ENCODE measurements around the gene DLGAP4.

DLGAP4 gene

GRCh38 chr20:36367370-36367745 is 61.2 kb downstream of the DLGAP4 start (continued):
- TF ChIP-seq ZFP3 (CRISPR knock-in tag; IDR thresholded peaks at IDR 0.05) = no peak
- no peak for TF ChIP-seq TOX (CRISPR knock-in tag; IDR thresholded peaks at IDR 0.05; ENCODE audit: borderline replicate concordance)
- TF ChIP-seq RARB (CRISPR knock-in tag; IDR thresholded peaks at IDR 0.05) = no peak

GRCh38 chr20:36367907-36368799 is 62.0 kb downstream of the DLGAP4 start:
- TF ChIP-seq SNAI2 (CRISPR knock-in tag; IDR thresholded peaks at IDR 0.05) (no peak), ZNF70 (CRISPR knock-in tag; IDR thresholded peaks at IDR 0.05) (no peak), ESRRG (CRISPR knock-in tag; IDR thresholded peaks at IDR 0.05) (no peak), ARNTL (CRISPR knock-in tag; IDR thresholded peaks at IDR 0.05; ENCODE audit: borderline replicate concordance, low read depth) (no peak), ZFP30 (CRISPR knock-in tag; IDR thresholded peaks at IDR 0.05) (no peak), TCF4 (CRISPR knock-in tag; IDR thresholded peaks at IDR 0.05; ENCODE audit: borderline replicate concordance) (no peak), TOX (CRISPR knock-in tag; IDR thresholded peaks at IDR 0.05; ENCODE audit: borderline replicate concordance) (no peak), BACH2 (CRISPR knock-in tag; IDR thresholded peaks at IDR 0.05; ENCODE audit: borderline replicate concordance) (no peak), ISL1 (CRISPR knock-in tag; IDR thresholded peaks at IDR 0.05) (no peak), CSDC2 (CRISPR knock-in tag; IDR thresholded peaks at IDR 0.05) (no peak), GLIS3 (CRISPR knock-in tag; IDR thresholded peaks at IDR 0.05) (no peak), ZC3H10 (CRISPR knock-in tag; IDR thresholded peaks at IDR 0.05) (no peak), ZFP3 (CRISPR knock-in tag; IDR thresholded peaks at IDR 0.05) (no peak), PPARA (CRISPR knock-in tag; IDR thresholded peaks at IDR 0.05; ENCODE audit: borderline replicate concordance) (no peak), OSR1 (CRISPR knock-in tag; IDR thresholded peaks at IDR 0.05) (no peak)
- TF ChIP-seq, protein P1, sequence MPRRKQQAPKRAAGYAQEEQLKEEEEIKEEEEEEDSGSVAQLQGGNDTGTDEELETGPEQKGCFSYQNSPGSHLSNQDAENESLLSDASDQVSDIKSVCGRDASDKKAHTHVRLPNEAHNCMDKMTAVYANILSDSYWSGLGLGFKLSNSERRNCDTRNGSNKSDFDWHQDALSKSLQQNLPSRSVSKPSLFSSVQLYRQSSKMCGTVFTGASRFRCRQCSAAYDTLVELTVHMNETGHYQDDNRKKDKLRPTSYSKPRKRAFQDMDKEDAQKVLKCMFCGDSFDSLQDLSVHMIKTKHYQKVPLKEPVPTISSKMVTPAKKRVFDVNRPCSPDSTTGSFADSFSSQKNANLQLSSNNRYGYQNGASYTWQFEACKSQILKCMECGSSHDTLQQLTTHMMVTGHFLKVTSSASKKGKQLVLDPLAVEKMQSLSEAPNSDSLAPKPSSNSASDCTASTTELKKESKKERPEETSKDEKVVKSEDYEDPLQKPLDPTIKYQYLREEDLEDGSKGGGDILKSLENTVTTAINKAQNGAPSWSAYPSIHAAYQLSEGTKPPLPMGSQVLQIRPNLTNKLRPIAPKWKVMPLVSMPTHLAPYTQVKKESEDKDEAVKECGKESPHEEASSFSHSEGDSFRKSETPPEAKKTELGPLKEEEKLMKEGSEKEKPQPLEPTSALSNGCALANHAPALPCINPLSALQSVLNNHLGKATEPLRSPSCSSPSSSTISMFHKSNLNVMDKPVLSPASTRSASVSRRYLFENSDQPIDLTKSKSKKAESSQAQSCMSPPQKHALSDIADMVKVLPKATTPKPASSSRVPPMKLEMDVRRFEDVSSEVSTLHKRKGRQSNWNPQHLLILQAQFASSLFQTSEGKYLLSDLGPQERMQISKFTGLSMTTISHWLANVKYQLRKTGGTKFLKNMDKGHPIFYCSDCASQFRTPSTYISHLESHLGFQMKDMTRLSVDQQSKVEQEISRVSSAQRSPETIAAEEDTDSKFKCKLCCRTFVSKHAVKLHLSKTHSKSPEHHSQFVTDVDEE (CRISPR knock-in tag; IDR thresholded peaks at IDR 0.05) = no peak
- TF ChIP-seq, protein P2, sequence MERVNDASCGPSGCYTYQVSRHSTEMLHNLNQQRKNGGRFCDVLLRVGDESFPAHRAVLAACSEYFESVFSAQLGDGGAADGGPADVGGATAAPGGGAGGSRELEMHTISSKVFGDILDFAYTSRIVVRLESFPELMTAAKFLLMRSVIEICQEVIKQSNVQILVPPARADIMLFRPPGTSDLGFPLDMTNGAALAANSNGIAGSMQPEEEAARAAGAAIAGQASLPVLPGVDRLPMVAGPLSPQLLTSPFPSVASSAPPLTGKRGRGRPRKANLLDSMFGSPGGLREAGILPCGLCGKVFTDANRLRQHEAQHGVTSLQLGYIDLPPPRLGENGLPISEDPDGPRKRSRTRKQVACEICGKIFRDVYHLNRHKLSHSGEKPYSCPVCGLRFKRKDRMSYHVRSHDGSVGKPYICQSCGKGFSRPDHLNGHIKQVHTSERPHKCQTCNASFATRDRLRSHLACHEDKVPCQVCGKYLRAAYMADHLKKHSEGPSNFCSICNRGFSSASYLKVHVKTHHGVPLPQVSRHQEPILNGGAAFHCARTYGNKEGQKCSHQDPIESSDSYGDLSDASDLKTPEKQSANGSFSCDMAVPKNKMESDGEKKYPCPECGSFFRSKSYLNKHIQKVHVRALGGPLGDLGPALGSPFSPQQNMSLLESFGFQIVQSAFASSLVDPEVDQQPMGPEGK (CRISPR knock-in tag; IDR thresholded peaks at IDR 0.05; ENCODE audit: borderline replicate concordance) = no peak
- no peak for ATAC-seq

DNA sequence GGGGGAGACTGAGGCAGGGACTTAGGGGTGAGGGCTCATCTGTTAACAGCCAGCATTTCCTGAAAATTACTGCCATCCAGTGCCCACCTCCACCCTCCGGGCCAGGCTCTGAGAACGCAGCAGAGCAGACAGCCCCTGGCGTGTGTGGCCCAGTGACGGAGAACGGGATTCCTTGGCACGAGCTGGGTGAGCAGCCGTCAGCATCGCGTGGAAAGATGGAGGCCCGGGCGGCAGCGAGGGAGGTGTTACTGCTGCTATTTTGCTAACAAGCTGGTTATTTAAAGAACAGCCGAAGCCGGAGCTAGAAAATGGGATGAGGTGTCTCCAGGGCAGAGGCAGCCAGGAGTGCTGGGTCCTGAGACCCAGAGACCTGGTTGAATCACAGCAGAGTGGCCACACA is 62.7 kb downstream of the DLGAP4 start:
- ATAC-seq = no peak
- no peak for TF ChIP-seq OSR1 (CRISPR knock-in tag; IDR thresholded peaks at IDR 0.05)
- TF ChIP-seq, protein P1 (CRISPR knock-in tag; IDR thresholded peaks at IDR 0.05) = no peak
- no peak for TF ChIP-seq BACH2 (CRISPR knock-in tag; IDR thresholded peaks at IDR 0.05; ENCODE audit: borderline replicate concordance)
- no peak for TF ChIP-seq TOX (CRISPR knock-in tag; IDR thresholded peaks at IDR 0.05; ENCODE audit: borderline replicate concordance)
- TF ChIP-seq ZNF70 (CRISPR knock-in tag; IDR thresholded peaks at IDR 0.05) = no peak
- no peak for TF ChIP-seq RARB (CRISPR knock-in tag; IDR thresholded peaks at IDR 0.05)
- TF ChIP-seq, protein P2 (CRISPR knock-in tag; IDR thresholded peaks at IDR 0.05; ENCODE audit: borderline replicate concordance) = no peak
- TF ChIP-seq ZFP30 (CRISPR knock-in tag; IDR thresholded peaks at IDR 0.05) = no peak
- TF ChIP-seq POU6F1 (CRISPR knock-in tag; IDR thresholded peaks at IDR 0.05; ENCODE audit: borderline replicate concordance, low read depth) = no peak
- no peak for TF ChIP-seq ZNF8 (CRISPR knock-in tag; IDR thresholded peaks at IDR 0.05)
- TF ChIP-seq PPARA (CRISPR knock-in tag; IDR thresholded peaks at IDR 0.05; ENCODE audit: borderline replicate concordance) = no peak

All from SK-N-SH treated with all-trans-retinoic acid at 6 μM for 48 hours (cell line).